HG02759 (cell line): Measurements from ENCODE around the gene IMMP2L.

ENCODE experiments used
- ATAC-seq: cut with Tn5 transposase; IDR thresholded peaks from one replicate; pipeline ENCODE4 v1.9.1; 2021; ENCODE audit warnings: mild to moderate bottlenecking, moderate library complexity; ENCODE audit not compliant: unreplicated experiment

IMMP2L gene

GRCh38 chr7:111018960-111019736, 543.1 kb downstream of the IMMP2L start:
- no peak for ATAC-seq

- ATAC-seq, result no peak
Observed at GRCh38 chr7:111018447-111018846, 543.8 kb downstream of the IMMP2L start.

GRCh38 chr7:111014079-111014478, 548.2 kb downstream of the IMMP2L start:
- no peak for ATAC-seq

- ATAC-seq, result peak; percentile 97
Observed at GRCh38 chr7:111012799-111013675, 549.3 kb downstream of the IMMP2L start.

GRCh38 chr7:111012149-111012548, 550.1 kb downstream of the IMMP2L start:
- no peak for ATAC-seq

GRCh38 chr7:111011520-111011919, 550.8 kb downstream of the IMMP2L start:
- ATAC-seq, result no peak

- no peak for ATAC-seq
Observed at GRCh38 chr7:111010798-111011197, 551.5 kb downstream of the IMMP2L start.

GRCh38 chr7:111009526-111010040, 552.7 kb downstream of the IMMP2L start:
- ATAC-seq, result no peak

GRCh38 chr7:111006691-111007090, 555.6 kb downstream of the IMMP2L start:
- ATAC-seq, result no peak

- ATAC-seq, result no peak
Observed at GRCh38 chr7:111006040-111006439, 556.3 kb downstream of the IMMP2L start.

- ATAC-seq, result no peak
Observed at GRCh38 chr7:111005445-111005844, 556.8 kb downstream of the IMMP2L start.

- no peak for ATAC-seq
Observed at GRCh38 chr7:111004310-111004901, 557.9 kb downstream of the IMMP2L start.

GRCh38 chr7:111003883-111004282, 558.4 kb downstream of the IMMP2L start:
- no peak for ATAC-seq

- ATAC-seq, result no peak
Observed at GRCh38 chr7:110994028-110994967, 568.0 kb downstream of the IMMP2L start.

- ATAC-seq, result no peak
Observed at GRCh38 chr7:110988890-110989501, 573.3 kb downstream of the IMMP2L start.

- no peak for ATAC-seq
Observed at GRCh38 chr7:110988348-110988747, 573.9 kb downstream of the IMMP2L start.

GRCh38 chr7:110987127-110987693, 575.1 kb downstream of the IMMP2L start:
- no peak for ATAC-seq

GRCh38 chr7:110983822-110984456, 578.4 kb downstream of the IMMP2L start:
- no peak for ATAC-seq

- ATAC-seq, result no peak
Observed at GRCh38 chr7:110977127-110977737, 585.1 kb downstream of the IMMP2L start.
